Dermis microvascular lymphatic vessel endothelial cell (primary cell): ENCODE results near the gene PIK3R1. TPM values are rescaled to one million over a fixed set of nuclear protein-coding genes. Genes with fewer than 3 reads are reported as not detected.

Experiments
- DNase-seq, 2 donors: peaks; one replicate each; pipeline versions ENCODE4 v3.0.0 to v3.0.0-alpha.2; 2010; ENCODE audit warnings: low read depth in 2 of 2
- total RNA-seq: library from RNA; depleted of rRNA; stranded (reverse); fragments of >200 nt; gene quantifications from 2 replicates; pipeline ENCODE4 v1.2.1, GENCODE V29; 2014

PIK3R1 gene
- total RNA-seq, 1 donor from 2014 or later = 26.1 TPM

DNA sequence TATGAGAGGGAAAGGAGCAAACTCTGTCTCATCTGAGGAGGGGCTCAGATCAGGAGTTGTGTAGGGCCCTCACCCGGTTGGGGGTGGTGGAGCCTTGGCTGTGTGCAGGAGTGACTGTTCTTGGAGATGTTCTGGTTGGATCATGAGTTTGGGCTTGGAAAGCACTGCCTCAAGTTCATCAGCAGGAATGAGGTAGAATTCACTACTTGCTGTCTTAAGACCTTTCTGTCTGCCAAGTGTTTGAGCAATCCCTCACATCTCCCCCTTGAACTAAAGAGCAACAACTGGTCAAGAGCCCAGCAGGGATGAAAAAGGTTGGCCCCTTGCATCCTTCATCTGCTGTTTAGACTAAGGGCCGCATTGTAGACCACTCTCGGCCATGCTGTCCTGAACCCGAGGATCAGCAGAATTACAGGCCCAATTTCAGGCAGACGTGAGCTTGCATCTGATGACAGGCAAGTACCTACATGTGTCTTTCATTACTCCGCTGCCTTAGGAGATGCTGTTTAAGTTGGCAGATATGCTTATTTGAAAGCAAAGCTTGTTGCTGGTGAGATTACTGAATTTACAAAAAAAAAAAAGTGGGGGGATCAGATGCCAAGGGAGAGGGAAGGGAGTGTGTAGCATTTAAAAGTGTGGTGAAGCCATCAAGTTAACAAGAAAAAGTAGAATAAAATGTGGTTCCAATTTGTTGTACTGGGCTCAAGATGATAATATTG is 36.4 kb downstream of the PIK3R1 start:
- no peak for DNase-seq

DNA sequence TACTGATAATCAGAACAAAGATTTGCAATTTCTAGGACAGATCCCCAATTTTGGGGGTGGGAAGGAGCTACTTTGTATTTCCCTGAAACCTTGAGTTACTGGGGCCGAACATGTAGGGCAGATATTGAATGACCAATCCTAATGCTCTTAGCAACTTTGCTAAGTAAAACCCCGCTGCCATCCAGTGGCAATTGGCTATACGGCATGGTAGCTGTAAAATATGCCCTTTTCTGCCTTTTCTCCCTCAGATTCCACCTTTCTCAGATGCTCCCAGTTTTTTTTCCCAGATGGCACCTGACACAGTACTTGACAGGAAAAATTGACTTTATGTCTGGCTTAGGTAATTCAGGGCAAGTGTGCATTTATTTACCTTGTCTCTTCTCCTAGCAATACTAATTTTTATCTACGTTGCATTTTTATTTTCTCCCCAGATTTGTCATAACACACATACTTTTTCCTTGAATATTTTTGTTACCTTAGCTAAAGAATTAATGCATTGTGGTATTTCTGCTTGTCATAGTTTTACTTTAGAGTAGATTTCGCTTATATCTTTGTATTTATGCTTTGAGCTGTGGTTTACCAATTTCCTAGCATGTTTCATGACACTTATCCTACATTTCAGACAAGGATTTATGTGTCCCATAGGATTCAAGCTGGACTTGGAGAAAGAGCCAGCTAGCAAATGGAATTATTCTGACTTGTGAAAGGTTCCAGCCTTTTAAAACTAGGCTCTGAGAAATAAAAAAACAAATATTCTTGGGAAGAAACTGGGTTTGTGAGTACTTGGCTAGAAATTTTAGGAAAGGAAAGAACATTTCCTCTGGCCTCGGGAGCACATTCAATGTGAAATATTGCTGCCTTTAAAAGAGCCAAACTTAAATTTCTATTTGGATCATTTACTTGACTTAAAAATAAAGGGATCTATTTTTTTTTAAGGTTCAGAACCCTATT is 37.4 kb downstream of the PIK3R1 start:
- peak; percentile 68 to 82 for DNase-seq

DNA sequence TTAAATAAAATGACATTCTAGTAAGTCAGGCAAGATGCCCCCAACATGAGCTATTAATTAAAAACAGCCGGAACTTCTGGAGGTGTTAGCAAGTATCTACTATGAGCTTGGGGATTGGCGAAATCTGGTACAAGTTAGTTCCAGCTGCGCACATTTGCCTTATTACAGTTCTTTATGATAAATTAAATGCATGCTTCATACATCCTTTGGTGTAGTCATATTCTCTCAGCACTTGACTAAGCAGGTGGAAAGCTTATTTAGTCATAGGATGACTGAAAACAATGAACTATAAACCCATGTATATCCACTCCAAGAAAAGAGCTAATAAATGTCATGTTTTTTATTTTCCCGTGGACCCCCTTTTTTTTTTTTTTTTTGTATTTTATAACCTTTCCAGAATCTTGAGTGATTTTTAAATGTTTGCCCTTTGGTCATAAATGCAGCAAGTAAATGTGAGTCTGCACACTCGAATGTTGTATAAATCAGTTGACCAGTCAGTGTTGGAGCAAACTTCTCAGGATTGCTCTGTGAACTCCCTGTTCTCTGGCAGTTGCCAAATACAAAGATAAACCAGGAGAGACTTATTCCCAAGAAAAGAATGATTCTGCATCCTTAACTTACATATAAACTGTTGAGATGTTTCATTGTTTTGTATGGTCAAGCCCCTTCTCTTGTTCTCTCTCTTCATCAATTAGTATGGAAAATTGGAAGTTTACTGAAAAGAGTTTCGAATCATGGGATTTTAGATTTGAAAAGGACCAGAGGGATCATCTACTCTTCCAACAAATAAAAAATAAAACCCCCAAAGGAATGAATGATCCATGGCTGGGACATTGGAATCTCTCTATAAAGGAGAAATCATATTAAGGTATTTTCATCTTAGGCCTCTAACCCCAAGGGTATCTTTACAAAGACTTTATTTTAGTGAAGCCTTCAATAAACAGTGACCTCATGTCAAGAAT is 38.3 kb downstream of the PIK3R1 start:
- no peak for DNase-seq

DNA sequence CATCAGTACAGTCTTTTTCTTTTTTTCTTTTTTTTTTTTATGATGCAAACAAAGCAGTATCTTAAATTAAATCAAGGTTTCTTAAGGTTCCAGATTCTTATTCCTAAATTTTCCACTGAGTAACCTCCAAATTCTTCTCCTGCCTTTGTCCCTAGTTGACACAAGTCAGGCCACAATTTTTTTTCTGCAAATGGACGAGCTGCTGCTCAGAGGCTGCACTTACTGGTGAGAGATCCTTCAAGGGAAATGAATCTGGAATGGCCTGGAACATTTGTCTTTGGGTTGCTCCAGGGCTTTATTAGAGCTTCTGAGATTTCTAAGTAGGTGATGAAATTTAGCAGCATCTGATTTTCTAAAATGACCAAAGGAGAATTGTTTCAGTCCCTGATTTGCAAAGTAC is 39.3 kb downstream of the PIK3R1 start:
- no peak for DNase-seq

DNA sequence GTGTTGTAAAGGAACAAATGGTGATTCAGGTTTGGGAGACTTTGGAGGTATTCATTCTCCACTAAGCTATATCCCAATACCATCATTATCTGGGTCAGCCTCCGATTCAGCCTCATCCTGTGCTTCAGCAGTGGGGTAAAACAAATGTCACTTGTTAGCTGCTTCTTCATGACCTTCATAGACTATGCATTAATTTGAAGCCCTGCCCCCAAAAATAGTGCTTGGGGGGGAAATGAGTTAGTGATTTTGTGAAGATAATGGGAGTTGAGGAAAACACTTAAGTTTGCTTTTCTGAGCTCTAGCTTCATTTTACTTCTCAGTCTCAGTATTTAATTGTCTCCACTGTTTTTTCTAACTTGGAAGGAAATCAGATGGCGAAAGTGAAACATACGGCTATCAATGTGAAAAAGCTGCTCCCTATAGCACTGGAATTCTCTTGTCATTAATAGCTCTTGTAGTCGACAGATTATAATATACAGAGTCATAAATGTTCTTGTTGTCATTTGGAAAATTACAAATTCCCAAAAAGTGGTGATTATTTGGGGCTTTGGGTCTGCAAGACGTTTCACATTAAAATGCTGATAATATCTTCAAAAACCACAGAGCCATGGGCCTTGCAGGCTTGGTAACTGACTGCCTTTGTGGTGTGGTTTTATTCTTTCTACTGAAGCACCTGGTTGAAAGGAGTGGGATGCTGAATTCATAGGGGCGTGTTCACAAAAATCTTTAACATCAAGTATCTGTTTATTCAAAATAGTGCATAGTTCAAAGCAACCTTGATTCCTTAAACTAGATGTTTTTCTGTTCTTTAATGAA is 40.0 kb downstream of the PIK3R1 start:
- DNase-seq = no peak

DNA sequence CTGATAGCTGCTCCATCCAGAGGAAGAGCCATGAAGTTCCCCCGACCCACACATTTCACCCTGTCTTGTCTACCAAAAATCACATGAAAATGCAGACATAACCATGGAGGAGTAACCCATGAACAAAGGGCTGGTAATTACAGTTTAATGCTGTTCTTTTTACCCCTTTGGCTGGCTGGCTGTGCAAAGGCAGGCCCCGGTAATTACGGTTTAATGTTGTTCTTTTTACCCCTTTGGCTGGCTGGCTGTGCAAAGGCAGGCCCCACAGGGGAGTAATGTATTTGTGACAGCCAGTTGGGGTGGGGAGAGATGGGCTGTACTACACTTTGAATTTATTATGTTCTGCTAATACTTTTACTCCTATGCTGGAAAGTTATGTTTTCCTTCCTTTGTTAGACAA is 41.7 kb downstream of the PIK3R1 start:
- DNase-seq = no peak

DNA sequence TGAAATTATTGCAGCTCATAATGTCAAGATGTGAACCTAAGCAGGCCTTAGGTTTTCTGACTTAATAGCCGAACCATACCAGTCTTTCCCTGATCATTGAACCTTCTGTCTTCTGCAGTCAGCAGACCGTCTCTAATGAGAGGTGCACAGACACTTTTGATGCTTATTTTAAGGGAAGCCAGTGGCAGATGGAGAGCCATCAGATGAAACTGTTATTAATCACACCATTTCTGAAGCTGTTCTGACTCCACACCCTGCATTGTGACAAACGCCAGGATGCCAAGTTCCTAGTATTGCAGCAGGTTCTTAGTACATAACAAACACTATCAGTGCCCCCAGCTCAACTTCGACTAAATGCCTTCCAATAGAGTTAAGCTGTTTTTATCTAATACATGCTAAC is 43.0 kb downstream of the PIK3R1 start:
- no peak for DNase-seq

DNA sequence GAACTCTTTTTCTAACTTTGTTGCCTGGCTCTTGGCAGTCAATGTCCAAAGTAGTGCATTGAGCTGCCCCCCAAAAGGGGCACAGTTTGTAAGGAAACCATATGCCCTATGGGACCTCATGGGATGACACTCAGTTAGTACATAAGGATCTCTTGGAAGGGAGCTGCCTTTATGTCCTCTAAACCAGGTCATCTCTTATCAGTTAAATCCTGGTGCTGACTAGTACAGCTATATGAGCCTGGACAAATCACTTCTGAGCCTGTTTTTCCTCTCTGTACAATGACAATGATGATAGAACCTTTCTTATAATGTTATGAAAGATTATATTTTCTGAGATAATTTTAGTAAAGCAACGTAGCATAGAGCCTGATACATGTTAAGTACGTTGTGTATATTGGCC is 44.1 kb downstream of the PIK3R1 start:
- no peak for DNase-seq

DNA sequence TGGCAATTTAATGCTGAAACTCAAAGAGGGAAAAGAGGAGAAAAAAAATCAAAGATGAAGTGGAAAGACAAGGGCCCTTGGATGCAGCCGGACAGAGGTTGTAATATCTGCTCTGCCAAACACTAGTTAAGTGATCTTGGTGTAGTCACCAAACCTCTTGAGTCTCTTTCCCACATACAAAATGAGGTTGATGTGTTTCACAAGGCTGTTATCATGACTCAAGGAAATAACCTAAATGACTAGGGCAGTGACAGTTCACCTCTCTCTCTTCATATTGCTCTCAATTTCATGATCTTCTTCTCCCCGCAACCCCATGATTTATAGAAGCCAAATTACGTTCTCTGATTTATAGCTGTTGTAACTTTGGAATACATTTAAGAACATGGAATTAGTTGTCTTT is 44.9 kb downstream of the PIK3R1 start:
- DNase-seq = no peak

DNA sequence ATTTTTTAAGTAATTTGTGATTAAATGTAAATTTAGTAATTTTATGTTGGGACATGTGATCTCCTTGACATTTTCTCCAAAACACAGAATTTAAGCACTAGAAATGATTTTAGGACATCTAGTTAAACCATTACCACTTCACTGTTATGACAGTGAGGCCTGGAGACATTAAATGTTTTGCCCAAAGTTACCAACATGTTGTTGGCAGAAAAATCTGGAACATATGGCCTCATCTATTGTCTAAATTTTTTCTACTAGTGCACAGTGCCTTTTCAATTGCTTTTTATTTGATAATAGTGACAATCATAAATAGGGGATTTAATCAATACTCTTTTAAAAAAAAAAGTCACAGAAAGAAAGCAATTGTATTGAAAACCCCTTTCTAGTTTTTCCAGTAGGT is 45.6 kb downstream of the PIK3R1 start:
- DNase-seq = no peak

DNA sequence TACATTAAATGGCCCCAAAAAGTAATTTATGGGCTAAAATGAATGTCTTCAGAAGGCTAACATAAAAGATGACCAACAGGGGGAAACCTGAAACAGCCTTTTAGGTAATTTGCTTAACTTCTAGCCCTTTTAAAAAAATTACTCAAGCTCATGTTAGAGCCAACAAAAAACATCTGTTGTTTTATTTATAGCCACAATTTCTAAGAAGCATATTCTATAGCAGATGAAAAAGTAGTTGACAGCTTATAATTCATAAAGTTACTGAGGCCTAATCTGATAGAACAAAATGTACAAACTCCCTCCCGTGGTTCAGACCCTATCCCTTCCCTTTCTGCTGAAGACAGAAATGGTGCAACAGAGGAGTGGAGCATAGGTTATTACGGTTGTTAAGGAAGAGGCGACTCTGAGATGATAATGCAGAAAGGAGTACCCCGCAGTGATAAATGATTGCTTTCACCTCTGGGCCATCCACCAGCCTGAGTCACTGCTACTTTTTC is 46.1 kb downstream of the PIK3R1 start:
- no peak for DNase-seq

DNA sequence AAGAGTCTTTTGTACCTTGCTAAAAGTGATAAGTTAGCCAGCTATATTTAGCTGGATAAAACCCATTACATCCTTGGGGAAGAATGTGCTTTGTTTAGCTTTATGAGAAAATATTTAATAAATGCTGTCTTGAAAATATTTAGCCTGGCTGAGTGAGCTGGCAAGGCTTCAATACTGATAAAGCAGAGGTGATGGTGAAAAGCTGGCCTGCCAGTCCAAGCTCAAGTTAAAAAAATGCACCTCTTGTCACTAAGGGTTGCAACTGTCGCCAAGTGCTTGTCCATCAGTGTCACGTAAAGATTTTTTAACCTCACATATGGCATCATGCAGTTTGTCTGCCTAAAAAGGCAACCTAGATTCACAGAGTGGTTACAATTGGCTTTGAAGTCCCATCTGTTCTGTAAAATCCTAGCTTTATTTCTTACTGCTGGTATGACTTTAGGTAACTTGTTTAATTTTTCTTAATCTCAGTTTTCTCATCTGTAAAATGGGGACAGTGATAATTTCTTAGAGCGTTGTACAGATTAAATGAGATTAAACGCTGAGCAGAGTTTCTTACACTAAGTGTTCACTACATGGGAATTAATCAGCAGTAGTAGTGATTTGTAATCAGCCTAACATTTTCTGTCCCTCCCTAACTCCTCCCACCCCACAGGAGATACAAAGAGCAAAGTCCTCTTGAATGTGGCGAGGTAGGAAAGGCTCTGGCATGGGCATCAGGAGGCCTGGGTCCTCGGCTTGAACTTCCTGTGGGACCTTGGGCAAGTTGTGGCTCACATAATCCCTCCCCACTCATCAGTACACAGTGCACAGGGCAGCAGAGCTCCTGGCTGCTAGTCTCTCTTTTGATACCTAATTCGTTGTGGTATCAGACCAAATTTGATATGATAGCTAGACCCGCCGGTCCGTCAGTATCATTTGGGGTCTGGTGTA is 48.7 kb downstream of the PIK3R1 start:
- peak in 1 of 2 donors; percentile 63 for DNase-seq

DNA sequence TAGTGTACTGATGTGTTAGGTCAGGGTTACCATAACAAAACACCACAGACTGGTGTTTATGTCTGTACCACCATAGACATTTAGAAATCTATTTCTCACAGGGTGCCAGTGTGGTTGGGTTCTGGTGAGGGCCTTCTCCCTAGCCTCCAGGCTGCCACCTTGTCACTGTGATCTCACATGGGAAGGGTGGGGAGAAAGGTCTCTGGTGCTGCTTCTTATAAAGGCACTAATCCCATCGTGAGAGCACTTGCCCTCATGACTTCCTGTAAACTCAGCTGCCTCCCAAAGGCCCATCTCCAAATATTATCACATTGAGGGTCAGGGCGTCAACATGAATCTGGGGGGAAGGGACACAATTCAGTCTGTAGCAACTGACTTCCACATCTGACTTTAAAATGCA is 49.8 kb downstream of the PIK3R1 start:
- DNase-seq = no peak

DNA sequence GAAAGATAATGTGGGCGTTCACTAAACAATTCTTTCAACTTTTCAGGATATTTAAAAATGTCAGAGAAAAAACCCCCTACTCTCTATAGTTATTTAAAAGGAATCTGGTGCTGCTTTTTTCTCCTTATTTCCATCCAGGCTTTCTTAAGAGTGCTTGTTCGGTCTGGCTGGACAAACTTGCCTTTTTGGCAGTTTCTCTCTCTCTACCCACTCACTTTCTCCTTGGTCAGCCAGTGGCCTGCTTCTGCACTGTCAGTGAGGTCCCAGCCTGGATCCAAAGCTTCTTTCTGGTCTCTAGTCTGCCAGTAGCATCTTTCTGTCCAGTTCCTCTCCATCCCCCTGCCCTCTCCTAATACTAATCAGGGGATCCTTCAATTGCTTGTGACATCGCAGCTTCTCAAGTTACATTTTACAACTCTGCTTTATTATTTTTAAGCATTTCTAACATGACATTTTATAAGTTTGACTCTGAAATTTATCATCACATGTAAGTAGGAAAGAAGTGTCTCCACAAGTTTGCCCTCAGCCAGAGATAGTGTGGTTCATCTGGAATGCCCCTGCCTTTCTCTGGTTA is 50.4 kb downstream of the PIK3R1 start:
- no peak for DNase-seq

DNA sequence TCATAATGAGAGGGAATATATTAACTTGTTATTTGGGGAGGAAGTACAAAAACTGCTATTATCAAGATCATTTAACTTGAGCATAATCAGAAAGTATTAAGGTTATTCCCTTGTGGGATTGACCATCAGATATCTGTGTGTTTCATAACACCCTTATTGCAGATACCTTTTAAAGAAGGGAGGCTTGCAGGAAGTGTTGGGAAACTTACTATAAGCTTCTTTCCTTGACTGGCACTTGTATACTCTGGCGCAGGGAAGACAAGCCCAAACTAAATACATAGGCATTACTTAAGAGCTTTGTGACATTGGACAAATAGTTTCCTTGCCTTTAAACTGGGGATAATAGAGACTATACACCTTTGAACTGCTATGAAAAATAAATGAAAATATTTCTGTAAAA is 50.9 kb downstream of the PIK3R1 start:
- DNase-seq = no peak

DNA sequence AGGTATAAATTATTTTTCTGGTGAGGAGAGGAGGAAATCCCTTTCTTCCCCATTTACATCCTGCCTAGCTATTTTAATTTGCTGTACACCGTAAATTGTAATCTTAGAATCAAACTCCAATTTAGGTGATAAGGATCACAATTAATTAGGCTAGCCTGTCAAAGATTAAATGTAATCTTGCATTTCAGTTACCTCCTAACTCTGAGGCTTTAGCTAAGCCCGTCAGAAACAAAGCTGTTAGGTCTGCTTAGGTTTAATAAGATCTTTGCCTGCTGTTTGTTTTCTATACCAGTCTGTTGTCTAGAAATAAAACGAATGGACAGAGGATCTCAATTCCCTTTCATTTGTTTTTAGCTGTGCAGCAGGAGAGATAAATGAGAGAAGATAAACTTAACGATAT is 51.5 kb downstream of the PIK3R1 start:
- DNase-seq = no peak

DNA sequence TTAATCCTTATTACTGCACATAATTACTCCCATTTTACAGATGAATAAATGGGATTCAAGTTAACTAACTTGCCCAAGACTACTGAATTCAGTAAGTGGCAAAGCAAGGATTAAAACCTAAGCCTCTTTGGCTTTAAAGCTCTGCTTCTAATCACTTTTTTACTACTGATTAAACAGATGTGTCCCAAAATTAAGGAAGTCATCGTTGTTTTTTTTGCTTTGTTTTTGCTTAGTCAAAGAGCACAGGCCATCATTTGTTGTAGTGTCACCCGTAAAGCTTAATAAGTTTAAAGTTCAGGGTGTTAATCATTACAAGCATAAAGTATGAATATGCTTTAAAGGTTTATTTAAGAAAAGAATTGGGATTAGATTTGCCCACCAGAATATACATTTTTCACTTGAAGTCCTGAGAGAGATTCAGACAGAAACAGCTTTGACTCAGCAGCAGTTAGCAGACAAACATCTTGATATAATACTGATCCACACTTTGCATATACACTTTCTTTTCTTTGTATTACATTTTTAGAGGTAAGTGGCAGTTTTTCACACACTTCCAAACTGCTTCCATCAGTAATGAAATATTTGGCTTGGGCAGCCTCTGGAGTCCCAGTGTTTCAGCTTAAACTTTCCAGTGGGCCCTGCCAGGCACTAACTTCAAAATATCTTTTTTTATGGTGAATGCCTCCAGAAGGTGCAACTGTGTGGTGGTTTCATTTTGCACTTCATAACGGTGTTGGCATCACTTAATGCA is 52.7 kb downstream of the PIK3R1 start:
- no peak for DNase-seq

DNA sequence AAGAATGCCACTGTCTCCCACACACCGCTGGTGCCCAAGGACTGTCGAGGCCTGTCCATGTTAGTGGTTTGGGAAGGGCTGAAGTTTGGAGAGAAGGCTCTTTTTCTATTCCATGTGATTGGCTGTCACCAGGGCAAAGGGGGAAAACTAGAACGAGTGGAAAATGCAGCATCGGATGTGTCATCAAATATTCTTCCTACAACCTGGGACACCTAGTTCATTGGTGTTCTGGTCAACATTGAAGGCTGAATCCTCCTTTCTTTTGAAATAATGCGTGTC is 53.2 kb downstream of the PIK3R1 start:
- no peak for DNase-seq

DNA sequence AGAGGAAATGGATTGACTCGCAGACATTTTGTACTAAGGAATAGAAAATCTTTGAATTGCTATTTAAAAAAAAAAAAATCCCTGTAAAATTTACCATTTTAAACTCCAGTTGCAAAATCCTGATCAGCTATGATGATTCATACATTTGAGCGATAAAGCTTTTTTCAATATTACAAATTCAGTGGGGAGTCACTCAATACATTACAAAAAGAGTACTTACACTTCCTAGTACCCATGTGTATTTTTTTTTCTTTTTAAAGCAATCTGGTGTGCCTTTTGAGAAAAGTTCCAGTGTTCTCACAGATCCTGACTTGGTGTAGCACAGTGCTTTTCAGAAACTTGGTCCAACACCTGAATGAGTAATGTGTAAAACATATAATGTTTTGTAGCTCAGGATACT is 54.3 kb downstream of the PIK3R1 start:
- no peak for DNase-seq
